Sigmoid colon (tissue), 7 donors: ENCODE data around the gene DCTPP1. TPM values are rescaled to one million over a fixed set of nuclear protein-coding genes. Genes with fewer than 3 reads are reported as not detected.

Experiments
- DNase-seq: peaks from one replicate; pipeline ENCODE4 v3.0.0-alpha.2; 2019
- H3K27ac ChIP-seq, 4 donors: fragments of 200-600 bp; sonication (generic); one replicate each; pipeline ENCODE4 v1.5.1; 2016 to 2019; ENCODE audit warnings: mild to moderate bottlenecking in 1 of 4
- H3K27me3 ChIP-seq, 3 donors: fragments of 200-600 bp; sonication (generic); one replicate each; pipeline ENCODE4 v1.5.1; 2019; ENCODE audit warnings: mild to moderate bottlenecking in 1 of 3
- H3K36me3 ChIP-seq, 4 donors: fragments of 200-600 bp; sonication (generic); one replicate each; pipeline ENCODE4 v1.5.1; 2016 to 2019
- H3K4me1 ChIP-seq, 4 donors: fragments of 200-600 bp; sonication (generic); one replicate each; pipeline ENCODE4 v1.5.1; 2017 to 2019
- H3K4me3 ChIP-seq, 4 donors: fragments of 200-600 bp; sonication (generic); one replicate each; pipeline ENCODE4 v1.5.1; 2017 to 2019; ENCODE audit warnings: mild to moderate bottlenecking in 2 of 4, moderate library complexity in 1 of 4
- H3K9me3 ChIP-seq, 4 donors: fragments of 200-600 bp in 3 of 4; sonication (generic) in 3 of 4; one replicate each; pipeline versions ENCODE4 v1.5.1 to v1.6.1; 2013 to 2019
- CTCF ChIP-seq, 4 experiments: fragments of 450-650 bp in 3 of 4; fragments of 200-600 bp in 1 of 4; IDR thresholded peaks; one replicate each; pipeline ENCODE4 v1.5.1; 2016 to 2019; ENCODE audit warnings: antibody characterized with exemption in 4 of 4, mild to moderate bottlenecking in 3 of 4, moderate library complexity in 2 of 4
- EP300 ChIP-seq, 4 donors: sonication (generic); formaldehyde crosslinking; IDR thresholded peaks; one replicate each; pipeline ENCODE4 v1.6.1; 2017; ENCODE audit warnings: antibody characterized with exemption in 4 of 4
- POLR2A ChIP-seq, 2 donors: fragments of 450-650 bp; IDR thresholded peaks; one replicate each; pipeline ENCODE4 v1.6.1; 2016; ENCODE audit warnings: antibody characterized with exemption in 2 of 2, mild to moderate bottlenecking in 2 of 2, moderate library complexity in 2 of 2
- POLR2AphosphoS5 ChIP-seq, 4 donors: sonication (generic); formaldehyde crosslinking; IDR thresholded peaks; one replicate each; pipeline ENCODE4 v1.6.1; 2017; ENCODE audit warnings: antibody characterized with exemption in 4 of 4
- WGBS, 2 donors: extraction: QIAGEN DNeasy Blood & Tissue Kit; methylation state at CpG; one replicate each; pipeline ENCODE4 v1.1.7; 2013; 5-methylcytosine and 5-hydroxymethylcytosine counted together
- intact Hi-C: fragments of 100-400 bp; cut with DNase I; formaldehyde crosslinking; loops from one replicate; pipeline ENCODE4 v1.15.1; 2023
- polyA plus RNA-seq, 3 donors: library from polyadenylated mRNA; stranded (reverse); fragments of 200-250 nt; gene quantifications; one replicate each; pipeline ENCODE4 v1.2.3, GENCODE V29; 2013
- small RNA-seq, 3 donors: library from RNA; depleted of rRNA; stranded (forward); fragments of <200 nt; gene quantifications; one replicate each; pipeline ENCODE3, GENCODE V24; 2016
- total RNA-seq, 4 donors: library from RNA; depleted of rRNA; stranded (reverse); fragments of >200 nt; gene quantifications; one replicate each; pipeline ENCODE4 v1.1.0, GENCODE V29; 2016
- donor health status: healthy with polysubstance abuse.
- donor health status: Bipolar disorder and iron deficiency.
- donor health status: healthy.

The DCTPP1 gene
- total and polyA plus RNA-seq, 7 donors: 10.5 to 175 (median 19.9) TPM

GRCh38 chr16:30376461-30376902, 53.3 kb downstream of the DCTPP1 start:
- TF ChIP-seq EP300 (IDR thresholded peaks at IDR 0.05) (no peak), POLR2A (IDR thresholded peaks at IDR 0.05) (no peak), CTCF (IDR thresholded peaks at IDR 0.05) (no peak), POLR2AphosphoS5 (IDR thresholded peaks at IDR 0.05) (no peak)
- Histone ChIP-seq H3K4me1 (peaks cover 0 to 24% (median 22%) of the 10 kb centered on the region in 4 donors), H3K27ac (peak overlapping the region; percentile 96 to 100 (median 98)), H3K9me3 (no peaks in the 10 kb centered on the region), H3K4me3 (no peak overlapping the region), H3K27me3 (no peaks in the 10 kb centered on the region), H3K36me3 (no peaks in the 10 kb centered on the region)
- 95 to 96% methylated on average over 8 of the region's 8 CpGs for WGBS, 2 donors
- no peak for DNase-seq
- intact Hi-C loops: loop anchor here (10.0 kb wide), 1 partner anchor 282 kb away; the partner anchor contains the start of genes TBX6 and YPEL3

DNA sequence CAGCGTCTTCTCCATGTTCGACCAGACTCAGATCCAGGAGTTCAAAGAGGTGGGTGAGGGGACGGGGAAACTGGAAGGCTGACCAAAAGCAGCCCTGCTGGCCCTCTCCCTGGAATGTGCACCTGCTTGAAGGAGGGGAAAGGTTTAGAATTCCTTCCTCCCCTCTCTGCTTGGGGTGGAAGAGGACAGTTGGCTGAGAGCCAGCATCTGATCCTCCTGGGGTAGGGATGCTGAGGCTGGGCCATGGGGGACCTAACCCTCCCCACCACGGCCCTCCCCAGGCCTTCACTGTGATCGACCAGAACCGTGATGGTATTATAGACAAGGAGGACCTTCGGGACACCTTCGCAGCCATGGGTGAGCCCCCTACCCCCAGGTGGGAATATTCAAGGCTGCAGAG, 54.0 kb downstream of the DCTPP1 start:
- WGBS, 2 donors: 94 to 97% methylated on average over 8 of the region's 8 CpGs
- H3K27ac ChIP-seq: peak overlapping the region in 3 of 4 donors; percentile 19 to 98 (median 98)
- intact Hi-C loops: loop anchor here (10.0 kb wide), 1 partner anchor 281 kb away; the partner anchor contains the start of genes TBX6 and YPEL3
- H3K36me3 ChIP-seq: no peaks in the 10 kb centered on the region
- DNase-seq: no peak
- no peak for TF ChIP-seq POLR2A (IDR thresholded peaks at IDR 0.05)
- peaks cover 0 to 29% (median 27%) of the 10 kb centered on the region in 4 donors for H3K4me1 ChIP-seq
- no peaks in the 10 kb centered on the region for H3K27me3 ChIP-seq
- H3K4me3 ChIP-seq: no peak overlapping the region
- no peaks in the 10 kb centered on the region for H3K9me3 ChIP-seq

DNA sequence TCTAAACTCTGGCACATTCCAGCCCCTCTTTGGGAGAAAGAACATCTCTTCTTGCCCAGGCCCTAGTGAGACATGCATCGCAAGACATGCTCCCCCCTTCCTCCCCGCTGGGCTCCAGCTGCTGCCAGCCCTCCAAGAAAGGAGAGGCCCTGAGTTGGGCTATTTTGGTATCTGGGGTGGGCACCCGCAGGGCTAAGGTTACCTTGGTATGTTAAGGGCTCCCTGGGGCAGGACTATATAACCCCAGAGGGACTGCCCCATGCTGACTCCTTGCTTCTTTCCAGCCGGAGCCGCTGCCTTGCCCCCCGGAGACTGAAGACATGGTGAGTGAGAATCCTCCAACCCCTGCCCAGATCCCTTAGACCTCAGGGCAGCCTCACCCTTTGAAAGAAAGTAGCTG, 55.3 kb downstream of the DCTPP1 start, which contains the start of gene MYL11:
TSS of gene MYL11 (plus strand) at position 265 of the 400 bp plus-strand sequence. CDS start at position 321, 56 bp downstream.
- no peaks in the 10 kb centered on the region for H3K9me3 ChIP-seq
- peaks cover 0 to 28% (median 24%) of the 10 kb centered on the region in 4 donors for H3K4me1 ChIP-seq
- H3K27me3 ChIP-seq: no peaks in the 10 kb centered on the region
- intact Hi-C loops: loop anchor here (5.0 to 10.0 kb wide), 2 partner anchors 33 to 280 kb away; partner anchors contain the start of genes TBX6, YPEL3 and ZNF771
- 94 to 95% methylated on average over 6 of the region's 6 CpGs for WGBS, 2 donors
- TF ChIP-seq POLR2AphosphoS5 (IDR thresholded peaks at IDR 0.05): no peak
- TF ChIP-seq POLR2A (IDR thresholded peaks at IDR 0.05): no peak
- no peak for TF ChIP-seq CTCF (IDR thresholded peaks at IDR 0.05)
- TF ChIP-seq EP300 (IDR thresholded peaks at IDR 0.05): no peak
- DNase-seq: no peak
- H3K27ac ChIP-seq: peak within 1 kb of the TSS in 2 of 4 donors; percentile 19 to 98
- H3K36me3 ChIP-seq: no peaks in the 10 kb centered on the region
- H3K4me3 ChIP-seq: no peak within 1 kb of the TSS

Small RNAs within 50 kb of the gene (small RNA-seq; reads per million reads assigned to genes)
- gene RF00019: 0 reads per million in 3 donors
- 0 to 0.54 (median 0) reads per million in 3 donors for gene RF00406

Other genes starting within 250 kb of the DCTPP1 start
- gene CORO1A, start 246.4 kb downstream of the DCTPP1 start, total RNA-seq: 10 to 100 TPM; 14.7 to 28.0 (median 24.4) TPM
- 100 to 1,000 TPM in 1 of 3 donors, 10 to 100 TPM in 2; 35.8 to 309 (median 40.2) TPM for gene CORO1A, start 246.4 kb downstream of the DCTPP1 start, polyA plus RNA-seq
- 100 to 1,000 TPM in 3 of 4 donors, 10 to 100 TPM in 1; 35.4 to 186 (median 152) TPM for gene BOLA2B, start 236.4 kb downstream of the DCTPP1 start, total RNA-seq
- gene BOLA2B, start 236.4 kb downstream of the DCTPP1 start, polyA plus RNA-seq: 100 to 1,000 TPM; 414 to 509 (median 434) TPM
- gene SLX1A, start 236.2 kb downstream of the DCTPP1 start, total RNA-seq: 10 to 100 TPM; 12.0 to 29.6 (median 18.1) TPM
- gene SLX1A, start 236.2 kb downstream of the DCTPP1 start, polyA plus RNA-seq: 10 to 100 TPM; 46.8 to 77.9 (median 61.9) TPM
- 10 to 100 TPM in 3 of 4 donors, 1 to 10 TPM in 1; 8.0 to 26.9 (median 20.3) TPM for gene SULT1A3, start 230.8 kb downstream of the DCTPP1 start, total RNA-seq
- gene SULT1A3, start 230.8 kb downstream of the DCTPP1 start, polyA plus RNA-seq: 10 to 100 TPM; 17.4 to 21.0 (median 20.1) TPM
- 1 to 10 TPM in 3 of 4 donors, under 1 TPM in 1; 0.82 to 5.3 (median 2.6) TPM for gene NPIPB13, start 181.6 kb downstream of the DCTPP1 start, total RNA-seq
- 1 to 10 TPM in 1 of 3 donors, under 1 TPM in 2; 0.60 to 6.9 (median 0.92) TPM for gene NPIPB13, start 181.6 kb downstream of the DCTPP1 start, polyA plus RNA-seq
- 10 to 100 TPM; 29.9 to 57.3 (median 43.0) TPM for gene CD2BP2, start 74.7 kb downstream of the DCTPP1 start, total RNA-seq
- 10 to 100 TPM; 45.0 to 51.8 (median 48.0) TPM for gene CD2BP2, start 74.7 kb downstream of the DCTPP1 start, polyA plus RNA-seq
- gene TBC1D10B, start 59.5 kb downstream of the DCTPP1 start, total RNA-seq: 10 to 100 TPM; 14.5 to 25.2 (median 19.2) TPM
- 10 to 100 TPM; 24.6 to 38.3 (median 25.0) TPM for gene TBC1D10B, start 59.5 kb downstream of the DCTPP1 start, polyA plus RNA-seq
- not detected for gene MYL11, start 55.2 kb downstream of the DCTPP1 start, total RNA-seq
- not detected for gene MYL11, start 55.2 kb downstream of the DCTPP1 start, polyA plus RNA-seq
- 1 to 10 TPM in 3 of 4 donors, under 1 TPM in 1; 0.82 to 5.8 (median 1.9) TPM for gene SEPTIN1, start 47.5 kb downstream of the DCTPP1 start, total RNA-seq
- 10 to 100 TPM in 1 of 3 donors, 1 to 10 TPM in 2; 1.2 to 46.6 (median 2.4) TPM for gene SEPTIN1, start 47.5 kb downstream of the DCTPP1 start, polyA plus RNA-seq
- 10 to 100 TPM in 3 of 4 donors, 1 to 10 TPM in 1; 8.1 to 12.8 (median 11.4) TPM for gene ZNF48, start 34.6 kb downstream of the DCTPP1 start, total RNA-seq
- 1 to 10 TPM; 2.4 to 5.9 (median 2.8) TPM for gene ZNF48, start 34.6 kb downstream of the DCTPP1 start, polyA plus RNA-seq
- 10 to 100 TPM; 17.4 to 30.7 (median 20.3) TPM for gene ZNF771, start 22.4 kb downstream of the DCTPP1 start, total RNA-seq
- gene ZNF771, start 22.4 kb downstream of the DCTPP1 start, polyA plus RNA-seq: 1 to 10 TPM; 2.5 to 5.2 (median 3.0) TPM
- gene SEPHS2, start 15.8 kb upstream of the DCTPP1 start, total RNA-seq: 10 to 100 TPM; 25.0 to 32.3 (median 25.3) TPM
- gene SEPHS2, start 15.8 kb upstream of the DCTPP1 start, polyA plus RNA-seq: 100 to 1,000 TPM in 2 of 3 donors, 10 to 100 TPM in 1; 80.5 to 213 (median 175) TPM
- gene ITGAL, start 42.7 kb upstream of the DCTPP1 start, total RNA-seq: 1 to 10 TPM; 1.1 to 3.8 (median 2.6) TPM
- 10 to 100 TPM in 1 of 3 donors, 1 to 10 TPM in 1, under 1 TPM in 1; 0.60 to 20.7 (median 2.8) TPM for gene ITGAL, start 42.7 kb upstream of the DCTPP1 start, polyA plus RNA-seq
- gene ZNF768, start 96.5 kb upstream of the DCTPP1 start, total RNA-seq: 10 to 100 TPM; 32.4 to 55.9 (median 42.7) TPM
- 10 to 100 TPM; 46.2 to 61.0 (median 54.8) TPM for gene ZNF768, start 96.5 kb upstream of the DCTPP1 start, polyA plus RNA-seq
- gene ZNF747, start 104.8 kb upstream of the DCTPP1 start, total RNA-seq: 10 to 100 TPM; 10.3 to 15.5 (median 13.1) TPM
- gene ZNF747, start 104.8 kb upstream of the DCTPP1 start, polyA plus RNA-seq: 10 to 100 TPM in 1 of 3 donors, 1 to 10 TPM in 2; 6.0 to 12.0 (median 8.3) TPM
- gene ZNF764, start 128.3 kb upstream of the DCTPP1 start, total RNA-seq: 1 to 10 TPM; 6.1 to 8.6 (median 8.1) TPM
- gene ZNF764, start 128.3 kb upstream of the DCTPP1 start, polyA plus RNA-seq: 1 to 10 TPM; 3.5 to 7.7 (median 4.8) TPM
- 10 to 100 TPM; 21.9 to 32.8 (median 25.4) TPM for gene ZNF688, start 141.7 kb upstream of the DCTPP1 start, total RNA-seq
- 10 to 100 TPM; 16.7 to 22.8 (median 18.0) TPM for gene ZNF688, start 141.7 kb upstream of the DCTPP1 start, polyA plus RNA-seq
- 10 to 100 TPM in 1 of 4 donors, 1 to 10 TPM in 3; 5.9 to 19.9 (median 7.9) TPM for gene ZNF785, start 155.7 kb upstream of the DCTPP1 start, total RNA-seq
- 1 to 10 TPM in 2 of 3 donors, under 1 TPM in 1; 0.92 to 9.5 (median 2.4) TPM for gene ZNF785, start 155.7 kb upstream of the DCTPP1 start, polyA plus RNA-seq
- 10 to 100 TPM in 1 of 4 donors, 1 to 10 TPM in 3; 7.9 to 10.3 (median 9.8) TPM for gene ZNF689, start 180.4 kb upstream of the DCTPP1 start, total RNA-seq
- 1 to 10 TPM; 3.6 to 5.2 (median 4.9) TPM for gene ZNF689, start 180.4 kb upstream of the DCTPP1 start, polyA plus RNA-seq
- gene PRR14, start 220.9 kb upstream of the DCTPP1 start, total RNA-seq: 10 to 100 TPM; 20.8 to 37.5 (median 29.4) TPM
- 10 to 100 TPM; 28.8 to 51.4 (median 38.4) TPM for gene PRR14, start 220.9 kb upstream of the DCTPP1 start, polyA plus RNA-seq
- gene FBRS, start 228.4 kb upstream of the DCTPP1 start, total RNA-seq: 10 to 100 TPM; 12.5 to 29.6 (median 22.7) TPM
- gene FBRS, start 228.4 kb upstream of the DCTPP1 start, polyA plus RNA-seq: 10 to 100 TPM; 26.4 to 61.6 (median 30.0) TPM